Fibroblast of skin of scalp (primary cell): Measurements from ENCODE around the gene CCER1. TPM values are rescaled to one million over a fixed set of nuclear protein-coding genes. Genes with fewer than 3 reads are reported as not detected.
"Not testable (repeated sequence)": the region's sequence is repeated elsewhere in the genome, so short reads cannot be mapped to it uniquely, and the experiment has no call there.

ENCODE experiments used
- DNase-seq: peaks from one replicate; pipeline ENCODE4 v3.0.0-alpha.2; 2013
- polyA plus RNA-seq, 2 experiments: library from polyadenylated mRNA; unstranded; fragments of 120-200 nt; gene quantifications; one replicate each; pipeline ENCODE4 v1.2.1, GENCODE V29; 2013; ENCODE audit not compliant: insufficient read length in 2 of 2

Gene CCER1
- polyA plus RNA-seq (2013, experiment 1 of 2; ENCODE audit: insufficient read length): not detected
- not detected for polyA plus RNA-seq (2013, experiment 2 of 2; ENCODE audit: insufficient read length)

- DNase-seq: no peak
Observed at GRCh38 chr12:90954921-90955320, at the start of gene CCER1. Gene CCER1 (minus strand): TSS chr12:90955176. CDS start chr12:90954742, 434 bp downstream.

DNA sequence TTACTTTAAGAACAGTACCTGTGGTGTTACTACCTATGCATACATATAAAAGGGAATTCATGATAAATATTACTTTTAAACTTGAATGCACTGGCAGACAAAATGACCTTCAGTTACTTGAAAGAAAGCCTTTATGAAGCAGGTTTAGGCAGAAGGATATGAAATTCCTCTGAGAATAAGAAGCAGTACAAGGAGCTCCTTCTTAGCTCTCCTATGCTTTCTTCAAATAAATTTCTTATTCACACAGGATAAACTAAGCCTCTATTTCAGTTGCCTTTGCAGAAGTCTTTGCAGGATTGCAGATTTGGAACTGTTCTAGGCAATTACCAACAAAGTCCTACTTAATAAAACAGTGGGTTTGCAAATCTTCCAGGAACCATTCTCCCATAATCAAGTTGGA is 48.8 kb upstream of the CCER1 start:
- no peak for DNase-seq

GRCh38 chr12:91001306-91001705 is 46.3 kb upstream of the CCER1 start:
- no peak for DNase-seq

DNA sequence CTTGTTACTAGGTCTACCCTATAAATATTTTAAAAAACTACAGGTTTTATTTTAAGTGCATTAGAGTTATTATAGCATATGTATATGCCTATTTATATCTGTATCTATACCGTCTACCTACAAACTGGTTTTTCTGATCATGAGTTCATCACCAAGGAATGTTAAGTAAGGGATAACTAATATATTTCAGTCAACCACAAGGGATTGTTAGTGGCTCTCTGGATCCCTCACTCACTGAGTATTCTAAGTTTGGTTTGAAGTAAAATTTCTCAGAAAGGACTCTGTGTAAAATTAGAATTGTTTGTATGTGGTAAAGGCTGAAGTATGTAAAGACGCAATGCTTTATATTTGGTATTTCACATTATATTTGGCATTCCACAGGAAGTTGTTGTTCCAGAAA is 45.0 kb upstream of the CCER1 start:
- peak; percentile 64 for DNase-seq

DNA sequence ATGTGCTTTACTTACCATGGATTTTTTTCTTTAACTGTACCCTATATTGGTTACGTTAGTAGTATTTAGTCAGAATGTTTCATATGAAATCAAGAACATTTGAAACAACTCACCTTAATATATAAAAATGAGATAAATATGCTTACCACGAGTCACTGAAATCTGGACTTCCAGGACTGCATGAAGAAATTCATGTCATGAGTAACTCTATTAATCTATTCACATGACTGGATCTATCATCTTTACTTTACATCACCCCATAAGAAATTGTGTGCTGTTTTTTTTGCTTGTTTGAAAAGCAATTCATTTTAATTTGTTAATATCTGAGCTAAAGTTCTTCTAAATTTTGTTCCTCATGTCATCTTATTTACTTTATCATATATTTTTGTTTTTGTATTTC is 44.6 kb upstream of the CCER1 start:
- no peak for DNase-seq

DNA sequence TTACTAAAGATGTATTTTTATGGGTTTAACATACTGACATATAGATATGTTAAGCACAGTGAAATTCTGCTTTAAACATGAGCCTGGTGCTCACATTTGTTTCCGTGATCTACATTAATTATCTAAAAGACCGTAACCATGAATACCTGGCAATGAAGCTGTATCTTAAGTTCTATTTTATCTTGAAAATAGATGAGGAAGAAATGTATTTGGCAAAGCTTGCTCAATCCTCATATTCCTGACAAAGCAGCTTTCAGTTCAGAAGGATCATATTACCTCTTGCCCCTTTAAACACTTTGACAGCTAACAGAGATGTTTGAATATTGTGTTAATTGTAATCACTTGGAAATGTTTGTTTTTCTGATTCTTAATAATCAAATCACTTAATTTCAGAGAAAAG is 40.0 kb upstream of the CCER1 start:
- no peak for DNase-seq

- no peak for DNase-seq
Observed at GRCh38 chr12:90991952-90992465, 37.0 kb upstream of the CCER1 start.

GRCh38 chr12:90990611-90991010 is 35.6 kb upstream of the CCER1 start:
- no peak for DNase-seq

GRCh38 chr12:90989686-90990111 is 34.7 kb upstream of the CCER1 start:
- DNase-seq: no peak

DNA sequence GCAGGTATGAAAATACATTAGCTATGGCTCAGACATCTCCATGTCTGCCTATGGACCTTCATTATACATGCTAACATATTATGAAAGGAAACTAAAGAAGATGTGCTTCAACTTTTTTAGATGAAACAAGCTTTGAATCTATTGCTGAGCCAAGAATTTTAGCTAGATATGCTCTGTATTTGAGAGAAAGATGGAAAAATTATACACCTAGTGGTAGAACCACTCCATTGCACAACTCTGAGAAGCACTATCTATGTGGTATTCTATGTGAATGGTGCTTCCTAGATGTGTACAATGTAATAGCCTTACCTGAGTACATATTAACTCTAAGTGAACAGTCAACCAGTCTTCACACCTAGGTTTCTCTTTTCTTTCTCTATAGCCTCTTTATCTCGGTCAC is 32.5 kb upstream of the CCER1 start:
- no peak for DNase-seq

DNA sequence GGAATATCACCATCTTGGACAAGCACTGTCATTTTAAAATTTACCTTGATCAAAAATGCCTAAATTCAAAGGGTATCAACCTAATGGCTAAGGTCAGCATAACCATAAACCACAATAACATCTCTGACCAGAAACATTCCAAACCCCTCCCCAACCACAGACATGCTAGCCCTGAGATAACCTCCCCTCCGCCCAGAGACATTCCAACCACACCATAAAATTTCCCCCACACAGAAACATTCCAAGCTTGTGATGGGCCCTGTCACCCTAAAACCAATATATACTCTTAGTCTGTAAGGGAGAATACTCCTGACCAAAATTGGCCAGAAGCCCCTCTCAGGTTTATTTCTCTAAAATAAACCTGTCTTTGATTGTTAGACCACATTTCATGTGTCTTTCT is 32.1 kb upstream of the CCER1 start:
- peak; percentile 68 for DNase-seq

- not testable (repeated sequence) for DNase-seq
Observed at GRCh38 chr12:90985331-90985730, 30.4 kb upstream of the CCER1 start.

- DNase-seq: no peak
Observed at GRCh38 chr12:90984114-90984513, 29.1 kb upstream of the CCER1 start.

- DNase-seq: no peak
Observed at GRCh38 chr12:90982170-90982569, 27.2 kb upstream of the CCER1 start.

DNA sequence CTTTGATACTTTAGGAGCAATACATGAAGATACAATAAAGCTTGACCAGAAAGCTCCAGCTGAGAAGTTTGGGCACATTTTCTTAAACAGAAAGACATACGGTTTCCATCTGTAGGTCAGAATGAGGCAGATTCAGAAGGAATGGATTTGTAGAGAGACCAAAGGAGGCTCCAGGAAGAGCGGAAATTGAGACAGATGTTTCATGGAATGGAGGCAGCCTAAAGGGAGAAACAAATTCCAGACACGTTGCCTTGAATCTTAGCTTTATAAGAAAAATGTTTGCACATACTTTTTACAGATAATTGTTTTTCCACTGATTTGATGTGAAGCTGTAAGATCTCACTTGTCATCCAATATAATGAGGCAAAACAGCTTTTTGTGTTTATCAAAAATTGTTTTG is 25.0 kb upstream of the CCER1 start:
- peak; percentile 65 for DNase-seq

DNA sequence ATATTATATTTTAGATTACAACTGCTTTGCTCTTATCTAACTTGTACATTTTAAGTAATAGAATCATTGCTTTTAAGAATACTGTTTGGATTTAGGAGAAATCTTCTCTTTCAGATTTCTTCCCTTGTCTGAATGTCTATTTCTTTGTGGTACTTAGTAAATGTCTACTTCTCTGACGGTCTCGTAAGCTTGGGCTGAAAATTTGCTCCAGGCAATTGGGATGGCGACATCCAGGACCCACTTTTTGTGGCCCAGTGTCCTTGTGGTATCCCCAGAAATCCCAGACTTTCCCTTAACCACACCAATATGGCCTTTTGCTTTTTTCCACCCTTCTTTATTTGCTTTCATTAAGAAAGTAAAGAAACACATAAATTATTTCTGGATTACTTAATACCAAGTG is 24.0 kb upstream of the CCER1 start:
- DNase-seq: no peak

GRCh38 chr12:90978117-90978770 is 23.3 kb upstream of the CCER1 start:
- peak; percentile 87 for DNase-seq

DNA sequence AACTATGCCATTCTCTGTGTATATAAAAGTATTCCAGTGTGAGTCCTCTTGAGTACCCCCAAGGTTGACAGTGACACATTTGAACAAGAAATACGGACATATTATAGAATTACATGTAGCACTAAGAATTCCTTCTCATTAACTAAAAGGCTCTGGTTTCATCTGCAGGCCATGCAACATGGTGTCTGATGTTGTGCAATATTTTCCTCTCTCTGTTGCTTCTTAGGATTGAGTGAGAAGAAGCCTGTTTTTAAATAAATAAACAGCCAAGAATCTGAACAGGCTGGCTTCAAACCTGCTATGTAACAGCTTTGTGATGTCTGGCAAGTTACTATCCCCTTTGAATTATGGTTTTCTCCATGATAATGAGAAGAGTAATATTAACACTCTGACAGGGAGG is 22.2 kb upstream of the CCER1 start:
- DNase-seq: peak; percentile 51

- DNase-seq: peak; percentile 75
Observed at GRCh38 chr12:90974286-90974685, 19.3 kb upstream of the CCER1 start.

GRCh38 chr12:90972226-90972625 is 17.2 kb upstream of the CCER1 start:
- DNase-seq: peak; percentile 50

GRCh38 chr12:90970911-90971310 is 15.9 kb upstream of the CCER1 start:
- DNase-seq: no peak

GRCh38 chr12:90970471-90970870 is 15.5 kb upstream of the CCER1 start:
- DNase-seq: no peak

DNA sequence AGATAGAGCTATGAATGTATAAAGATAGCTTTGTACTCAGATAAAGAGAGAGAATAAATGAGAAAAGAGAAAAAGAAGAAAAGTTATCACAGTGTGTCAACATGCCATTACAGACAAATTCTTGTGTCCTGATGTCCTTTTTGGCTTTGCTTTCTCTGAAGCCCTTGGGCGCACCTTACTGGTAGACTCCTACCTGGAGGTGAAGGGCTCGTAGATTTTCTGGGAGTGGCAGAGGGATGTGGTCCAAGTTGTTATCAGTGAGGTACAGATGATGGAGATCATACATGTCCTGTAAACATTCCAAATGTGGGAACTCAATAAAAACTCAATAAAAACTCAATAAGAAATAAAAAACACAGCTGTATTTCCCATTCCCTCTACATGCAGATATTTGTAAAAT is 14.9 kb upstream of the CCER1 start:
- DNase-seq: no peak

GRCh38 chr12:90969346-90969745 is 14.4 kb upstream of the CCER1 start:
- peak; percentile 34 for DNase-seq

DNA sequence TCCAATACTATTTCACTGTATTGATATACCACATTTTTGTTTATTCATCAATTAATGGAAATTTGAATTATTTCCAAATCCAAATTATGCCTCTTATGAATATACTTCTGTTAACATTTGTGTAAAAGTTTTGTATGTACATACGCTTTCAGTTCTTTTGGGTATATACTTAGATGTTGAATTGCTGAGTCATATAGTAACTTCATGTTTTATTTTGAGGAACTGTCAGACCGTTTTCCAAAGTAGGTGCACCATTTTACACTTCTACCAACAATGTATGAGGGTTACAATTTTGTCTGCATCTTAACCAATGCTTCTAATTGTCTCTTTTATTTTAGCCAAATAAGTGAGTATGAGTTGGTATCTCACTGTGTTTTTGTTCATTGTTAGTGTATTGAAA is 10.2 kb upstream of the CCER1 start:
- DNase-seq: no peak
